GM23338 (cell line): ENCODE measurements around the gene ANO1. TPM values are rescaled to one million over a fixed set of nuclear protein-coding genes. Genes with fewer than 3 reads are reported as not detected.

Experiments used
- ATAC-seq: fragments of 200-7000 bp; cut with Tn5 transposase; 3 replicates; pipeline ENCODE4 v1.9.1; 2020
- DNase-seq: peaks from one replicate; pipeline ENCODE4 v3.0.0-alpha.2; 2015; ENCODE audit warnings: low spot score
- H2AFZ ChIP-seq: fragments of 200-600 bp; sonication (generic); 2 replicates; pipeline ENCODE4 v1.8.0; 2016; ENCODE audit warnings: antibody characterized with exemption, mild to moderate bottlenecking, moderate library complexity
- H3F3A ChIP-seq: fragments of 200-600 bp; sonication (generic); replicated peaks from 2 replicates; pipeline ENCODE4 v1.8.0; 2017; ENCODE audit warnings: antibody characterized with exemption, mixed run types, low read depth
- H3K27ac ChIP-seq: fragments of 200-600 bp; sonication (generic); 2 replicates; pipeline ENCODE4 v1.6.1; 2016; ENCODE audit warnings: low read depth
- H3K27me3 ChIP-seq: fragments of 200-600 bp; sonication (generic); 2 replicates; pipeline ENCODE4 v1.8.0; 2016; ENCODE audit warnings: mild to moderate bottlenecking, mixed run types, moderate library complexity; ENCODE audit not compliant: insufficient read depth
- H3K36me3 ChIP-seq: fragments of 200-600 bp; sonication (generic); 2 replicates; pipeline ENCODE4 v1.8.0; 2016; ENCODE audit warnings: mild to moderate bottlenecking; ENCODE audit not compliant: insufficient read depth
- H3K4me1 ChIP-seq: fragments of 200-600 bp; sonication (generic); 2 replicates; pipeline ENCODE4 v1.8.0; 2016; ENCODE audit warnings: mild to moderate bottlenecking, moderate library complexity; ENCODE audit not compliant: insufficient read depth
- H3K4me2 ChIP-seq: fragments of 200-600 bp; sonication (generic); 2 replicates; pipeline ENCODE4 v1.7.1; 2017; ENCODE audit warnings: mixed run types
- H3K4me3 ChIP-seq: fragments of 200-600 bp; sonication (generic); 2 replicates; pipeline ENCODE4 v1.6.1; 2016; ENCODE audit warnings: mixed run types
- H3K79me2 ChIP-seq: fragments of 200-600 bp; sonication (generic); replicated peaks from 2 replicates; pipeline ENCODE4 v1.8.0; 2017; ENCODE audit warnings: mild to moderate bottlenecking; ENCODE audit not compliant: insufficient read depth
- H3K9me2 ChIP-seq: fragments of 200-600 bp; sonication (generic); 2 replicates; pipeline ENCODE4 v1.8.0; 2017; ENCODE audit not compliant: insufficient read depth
- H4K20me1 ChIP-seq: fragments of 200-600 bp; sonication (generic); replicated peaks from 2 replicates; pipeline ENCODE4 v1.8.0; 2017; ENCODE audit warnings: mild to moderate bottlenecking; ENCODE audit not compliant: insufficient read depth
- H3K27ac Mint-ChIP-seq: 2 replicates; pipeline ENCODE4 v1.8.0; 2020; ENCODE audit warnings: inconsistent platforms, mild to moderate bottlenecking, moderate library complexity, mixed read lengths
- H3K27me3 Mint-ChIP-seq: 3 replicates; pipeline ENCODE4 v1.8.0; 2022; ENCODE audit warnings: low read depth, mild to moderate bottlenecking, moderate library complexity, mixed read lengths, inconsistent platforms; ENCODE audit not compliant: insufficient read depth, poor library complexity
- H3K36me3 Mint-ChIP-seq: 3 replicates; pipeline ENCODE4 v1.8.0; 2021; ENCODE audit warnings: low read depth, mild to moderate bottlenecking, inconsistent platforms, moderate library complexity, mixed read lengths
- H3K4me1 Mint-ChIP-seq: 3 replicates; pipeline ENCODE4 v1.8.0; 2020; ENCODE audit warnings: mild to moderate bottlenecking, inconsistent platforms, mixed read lengths
- H3K4me3 Mint-ChIP-seq: 3 replicates; pipeline ENCODE4 v1.8.0; 2021; ENCODE audit warnings: moderate library complexity, mild to moderate bottlenecking, inconsistent platforms, mixed read lengths
- H3K9me3 Mint-ChIP-seq: 3 replicates; pipeline ENCODE4 v1.8.0; 2020; ENCODE audit warnings: moderate library complexity, mild to moderate bottlenecking, inconsistent platforms, mixed read lengths
- CREB1 ChIP-seq: fragments of 250-450 bp; sonication (Bioruptor Pico); IDR thresholded peaks from 2 replicates; pipeline ENCODE4 v1.5.0; 2020; ENCODE audit warnings: low read depth, mild to moderate bottlenecking, moderate library complexity
- CTCF ChIP-seq, 2 experiments: fragments of 200-600 bp in 1 of 2; sonication (generic) in 1 of 2; conservative IDR thresholded peaks; 2 replicates each; pipeline versions ENCODE4 v1.5.1 to v1.6.1; 2016 to 2017; ENCODE audit warnings: antibody characterized with exemption in 2 of 2, low read depth in 2 of 2, mild to moderate bottlenecking in 2 of 2, moderate library complexity in 1 of 2
- ETS1 ChIP-seq: IDR thresholded peaks from 2 replicates; pipeline ENCODE4 v1.6.1; 2016; ENCODE audit warnings: antibody characterized with exemption
- EZH2 ChIP-seq: fragments of 200-600 bp; sonication (generic); IDR thresholded peaks from one replicate; pipeline ENCODE4 v1.8.0; 2017; ENCODE audit warnings: antibody characterized with exemption, mild to moderate bottlenecking, low read depth; ENCODE audit not compliant: unreplicated experiment
- NANOG ChIP-seq: IDR thresholded peaks from 2 replicates; pipeline ENCODE4 v1.6.1; 2016; ENCODE audit warnings: antibody characterized with exemption, borderline replicate concordance
- POLR2AphosphoS5 ChIP-seq: IDR thresholded peaks from 2 replicates; pipeline ENCODE4 v1.6.1; 2016; ENCODE audit warnings: antibody characterized with exemption, low read depth
- STAT1 ChIP-seq: IDR thresholded peaks from one replicate; pipeline ENCODE4 v1.6.1; 2016; ENCODE audit warnings: antibody characterized with exemption; ENCODE audit not compliant: unreplicated experiment
- ZNF114 ChIP-seq: fragments of 250-450 bp; sonication (Bioruptor Pico); IDR thresholded peaks from 2 replicates; pipeline ENCODE4 v1.5.0; 2020; ENCODE audit warnings: mild to moderate bottlenecking, moderate library complexity
- ZNF331 ChIP-seq: fragments of 250-450 bp; sonication (Bioruptor Pico); IDR thresholded peaks from 2 replicates; pipeline ENCODE4 v1.5.0; 2020; ENCODE audit warnings: low read depth, mild to moderate bottlenecking, moderate library complexity
- ZNF462 ChIP-seq: fragments of 250-450 bp; sonication (Bioruptor Pico); IDR thresholded peaks from 2 replicates; pipeline ENCODE4 v1.5.0; 2020; ENCODE audit warnings: mild to moderate bottlenecking, moderate library complexity
- polyA plus RNA-seq: library from polyadenylated mRNA; unstranded; fragments of >200 nt; fragmentation: Nextera tagmentation; extraction: Ambion mirVana; gene quantifications from 2 replicates; pipeline ENCODE4 v1.2.1, GENCODE V29; 2016
- total RNA-seq: library from RNA; depleted of rRNA; stranded (reverse); fragments of >200 nt; shearing (Covaris generic); gene quantifications from 2 replicates; pipeline ENCODE4 v1.2.3, GENCODE V29; 2014

ANO1 gene
- total and polyA plus RNA-seq, 2 experiments from 2014 or later: 1.4 to 3.4 TPM

GRCh38 chr11:70057080-70057479 lies 21.0 kb upstream of the ANO1 start (continued):
- TF ChIP-seq ZNF462 (CRISPR knock-in tag) (no peak), POLR2AphosphoS5 (no peak), CREB1 (CRISPR knock-in tag) (no peak), NANOG (no peak), ZNF114 (no peak), STAT1 (no peak)

GRCh38 chr11:70059971-70060370 lies 18.1 kb upstream of the ANO1 start:
- DNase-seq (no peak), ATAC-seq (no peak)
- Histone ChIP-seq H3F3A (no peaks in the 10 kb centered on the region), H3K9me2 (no peaks in the 10 kb centered on the region), H3K36me3 (no peaks in the 10 kb centered on the region), H3K27ac (no peak overlapping the region), H3K79me2 (no peaks in the 10 kb centered on the region), H3K27me3 (no peaks in the 10 kb centered on the region), H3K4me1 (no peaks in the 10 kb centered on the region), H3K4me3 (no peak overlapping the region), H4K20me1 (no peaks in the 10 kb centered on the region), H2AFZ (no peak overlapping the region), H3K4me2 (no peak overlapping the region)
- Mint-ChIP-seq H3K4me1 (peaks cover 5% of the 10 kb centered on the region), H3K36me3 (no peaks in the 10 kb centered on the region), H3K4me3 (no peak overlapping the region), H3K27me3 (peaks cover 4% of the 10 kb centered on the region), H3K9me3 (no peaks in the 10 kb centered on the region; the same call in 1 of the 3 replicates), H3K27ac (no peak overlapping the region)
- TF ChIP-seq ZNF331 (CRISPR knock-in tag) (no peak), CTCF (conservative IDR thresholded peaks at IDR 0.05; ENCODE audit: low read depth in 2 of 2) (no peak), ZNF114 (no peak), EZH2 (no peak), ETS1 (no peak)
